Measurements from ENCODE around the gene C12orf75.

DNA sequence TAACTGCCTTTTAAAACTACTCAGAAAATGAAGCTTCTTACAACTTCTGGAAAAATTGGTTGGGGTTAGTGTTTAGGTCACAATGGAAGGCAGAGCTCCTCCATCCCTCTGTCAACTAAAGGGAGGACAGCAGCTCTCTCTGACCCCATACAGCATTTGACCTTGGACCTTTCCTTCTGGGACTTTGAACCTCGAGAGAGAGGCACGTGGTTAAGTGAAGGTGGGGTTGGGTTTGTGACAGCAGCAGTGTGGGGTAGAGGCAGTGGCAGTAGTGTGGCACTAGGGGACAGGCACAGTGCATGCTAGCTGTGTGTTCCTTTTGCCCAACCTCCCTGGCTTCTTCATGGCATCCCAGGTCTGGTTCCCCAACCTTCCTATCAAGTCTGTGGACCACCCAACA is 9.4 kb upstream of the C12orf75 start:
- TF ChIP-seq BHLHE40 (IDR thresholded peaks at IDR 0.05; ENCODE audit: borderline replicate concordance) (no peak), FOXM1 (IDR thresholded peaks at IDR 0.05; ENCODE audit: borderline replicate concordance) (no peak), LEF1 (IDR thresholded peaks at IDR 0.05; ENCODE audit: borderline replicate concordance) (no peak), HDGF (IDR thresholded peaks at IDR 0.05; ENCODE audit: borderline replicate concordance) (no peak), PKNOX1 (IDR thresholded peaks at IDR 0.05) (no peak), CTBP1 (IDR thresholded peaks at IDR 0.05; ENCODE audit: borderline replicate concordance) (no peak), FOXK2 (IDR thresholded peaks at IDR 0.05) (no peak), NFRKB (IDR thresholded peaks at IDR 0.05) (no peak), ELF4 (IDR thresholded peaks at IDR 0.05) (no peak), FOXA1 (IDR thresholded peaks at IDR 0.05) (no peak), ARNT (IDR thresholded peaks at IDR 0.05) (no peak), TARDBP (IDR thresholded peaks at IDR 0.05) (no peak), ZNF384 (IDR thresholded peaks at IDR 0.05) (no peak)

Data from HEK293T (cell line).